ENCODE data around the gene TMEM175. TPM values are rescaled to one million over a fixed set of nuclear protein-coding genes. Genes with fewer than 3 reads are reported as not detected.
"Not testable (repeated sequence)": the region's sequence is repeated elsewhere in the genome, so short reads cannot be mapped to it uniquely, and the experiment has no call there.

TMEM175 gene
- total RNA-seq, 1 donor, result 13.8 TPM

DNA sequence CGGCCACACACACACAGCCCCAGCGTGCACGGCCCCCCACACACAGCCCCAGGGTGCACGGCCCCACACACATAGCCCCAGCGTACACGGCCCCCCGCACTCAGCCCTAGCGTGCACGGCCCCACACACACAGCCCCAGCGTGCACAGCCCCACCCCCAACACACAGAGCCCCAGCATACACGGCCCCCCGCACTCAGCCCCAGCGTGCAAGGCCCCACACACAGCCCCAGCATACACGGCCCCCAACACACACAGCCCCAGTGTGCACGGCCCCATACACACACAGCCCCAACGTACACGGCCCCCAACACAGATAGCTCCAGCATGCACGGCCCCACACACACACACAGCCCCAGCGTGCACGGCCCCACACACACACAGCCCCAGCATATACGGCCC is 17.7 kb upstream of the TMEM175 start:
- H3K4me3 ChIP-seq (ENCODE audit: low read depth, low read length), result no peak overlapping the region
- DNase-seq (ENCODE audit: low read depth), result no peak
- TF ChIP-seq, protein P1, sequence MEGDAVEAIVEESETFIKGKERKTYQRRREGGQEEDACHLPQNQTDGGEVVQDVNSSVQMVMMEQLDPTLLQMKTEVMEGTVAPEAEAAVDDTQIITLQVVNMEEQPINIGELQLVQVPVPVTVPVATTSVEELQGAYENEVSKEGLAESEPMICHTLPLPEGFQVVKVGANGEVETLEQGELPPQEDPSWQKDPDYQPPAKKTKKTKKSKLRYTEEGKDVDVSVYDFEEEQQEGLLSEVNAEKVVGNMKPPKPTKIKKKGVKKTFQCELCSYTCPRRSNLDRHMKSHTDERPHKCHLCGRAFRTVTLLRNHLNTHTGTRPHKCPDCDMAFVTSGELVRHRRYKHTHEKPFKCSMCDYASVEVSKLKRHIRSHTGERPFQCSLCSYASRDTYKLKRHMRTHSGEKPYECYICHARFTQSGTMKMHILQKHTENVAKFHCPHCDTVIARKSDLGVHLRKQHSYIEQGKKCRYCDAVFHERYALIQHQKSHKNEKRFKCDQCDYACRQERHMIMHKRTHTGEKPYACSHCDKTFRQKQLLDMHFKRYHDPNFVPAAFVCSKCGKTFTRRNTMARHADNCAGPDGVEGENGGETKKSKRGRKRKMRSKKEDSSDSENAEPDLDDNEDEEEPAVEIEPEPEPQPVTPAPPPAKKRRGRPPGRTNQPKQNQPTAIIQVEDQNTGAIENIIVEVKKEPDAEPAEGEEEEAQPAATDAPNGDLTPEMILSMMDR (IDR thresholded peaks at IDR 0.05; ENCODE audit: insufficient read depth, low read length), result no peak

DNA sequence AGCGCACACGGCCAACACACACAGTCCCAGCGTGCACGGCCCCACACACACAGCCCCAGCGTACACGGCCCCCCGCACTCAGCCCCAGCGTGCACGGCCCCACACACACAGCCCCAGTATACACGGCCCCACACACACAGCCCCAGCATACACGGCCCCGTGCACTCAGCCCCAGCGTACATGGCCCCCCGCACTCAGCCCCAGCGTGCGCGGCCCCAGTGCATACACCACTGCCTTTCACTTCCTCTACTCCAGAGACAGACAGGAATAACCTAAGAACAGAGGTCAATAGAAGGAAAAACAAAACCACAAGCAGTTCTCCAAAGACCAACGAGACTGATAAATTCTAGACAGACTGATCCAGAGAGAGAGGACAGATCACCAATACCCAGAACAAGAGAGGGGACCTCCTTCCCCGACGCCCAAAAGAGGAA is 17.2 kb upstream of the TMEM175 start:
- DNase-seq (ENCODE audit: low read depth), result no peak
- no peak overlapping the region for H3K4me3 ChIP-seq (ENCODE audit: low read depth, low read length)
- TF ChIP-seq, protein P1 (IDR thresholded peaks at IDR 0.05; ENCODE audit: insufficient read depth, low read length), result no peak

DNA sequence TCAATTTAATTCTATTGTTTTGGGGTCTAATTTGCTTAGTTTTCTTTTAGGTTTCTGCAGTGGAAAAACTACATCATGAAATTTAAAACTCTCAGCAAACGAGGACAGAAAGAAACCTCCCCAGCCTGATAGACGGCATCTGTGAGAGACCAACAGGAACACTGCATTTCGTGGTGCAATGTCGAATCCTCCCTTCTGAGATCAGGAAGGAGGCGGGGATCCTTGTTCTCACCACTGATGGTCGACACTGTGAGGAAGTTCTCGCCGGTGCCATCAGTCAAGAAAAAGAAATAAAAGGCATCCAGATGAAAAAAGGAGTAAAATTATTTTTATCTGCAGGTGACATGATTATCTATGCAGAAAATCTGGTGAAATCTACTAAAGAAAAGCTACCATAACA is 16.7 kb upstream of the TMEM175 start:
- H3K4me3 ChIP-seq (ENCODE audit: low read depth, low read length), result no peak overlapping the region
- TF ChIP-seq, protein P1 (IDR thresholded peaks at IDR 0.05; ENCODE audit: insufficient read depth, low read length), result no peak
- peak; percentile 2 for DNase-seq (ENCODE audit: low read depth)

DNA sequence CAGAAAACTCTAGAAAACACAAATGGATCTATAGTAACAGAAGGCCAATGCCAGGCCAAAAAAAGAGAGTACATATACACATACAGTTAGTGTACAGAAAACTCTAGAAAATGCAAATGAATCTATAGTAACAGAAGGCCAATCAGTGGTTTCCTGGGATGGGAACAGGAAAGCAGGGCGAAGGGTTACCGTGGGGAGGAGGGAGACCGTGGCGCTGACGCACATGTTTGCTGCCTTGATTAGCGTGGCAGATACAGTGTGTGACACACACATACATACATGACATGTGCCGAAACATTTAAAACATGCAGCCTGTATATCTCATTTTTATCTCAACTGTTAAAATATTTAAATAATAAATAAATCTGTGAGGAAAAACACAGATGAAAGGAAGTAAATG is 14.8 kb upstream of the TMEM175 start:
- H3K4me3 ChIP-seq (ENCODE audit: low read depth, low read length), result no peak overlapping the region
- no peak for DNase-seq (ENCODE audit: low read depth)
- TF ChIP-seq, protein P1 (IDR thresholded peaks at IDR 0.05; ENCODE audit: insufficient read depth, low read length), result no peak

DNA sequence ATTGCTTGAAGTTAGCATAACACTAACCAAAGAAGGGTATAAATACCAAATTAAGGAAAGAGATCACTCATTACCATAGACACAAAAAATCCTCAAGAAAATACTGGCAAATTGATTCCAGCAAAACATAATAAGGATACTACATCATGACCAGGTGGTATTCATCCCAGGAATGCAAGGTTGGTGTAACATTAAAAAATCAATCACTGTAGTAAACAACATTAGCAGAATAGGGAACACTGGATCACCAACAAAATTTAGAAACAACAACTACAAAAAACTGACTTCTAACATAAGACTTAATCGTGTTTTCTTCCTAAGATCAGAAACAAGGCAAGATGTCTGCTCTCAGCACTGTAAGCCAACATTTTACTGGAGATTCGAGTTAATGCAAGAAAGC is 14.3 kb upstream of the TMEM175 start:
- no peak overlapping the region for H3K4me3 ChIP-seq (ENCODE audit: low read depth, low read length)
- DNase-seq (ENCODE audit: low read depth), result no peak
- TF ChIP-seq, protein P1 (IDR thresholded peaks at IDR 0.05; ENCODE audit: insufficient read depth, low read length), result no peak

DNA sequence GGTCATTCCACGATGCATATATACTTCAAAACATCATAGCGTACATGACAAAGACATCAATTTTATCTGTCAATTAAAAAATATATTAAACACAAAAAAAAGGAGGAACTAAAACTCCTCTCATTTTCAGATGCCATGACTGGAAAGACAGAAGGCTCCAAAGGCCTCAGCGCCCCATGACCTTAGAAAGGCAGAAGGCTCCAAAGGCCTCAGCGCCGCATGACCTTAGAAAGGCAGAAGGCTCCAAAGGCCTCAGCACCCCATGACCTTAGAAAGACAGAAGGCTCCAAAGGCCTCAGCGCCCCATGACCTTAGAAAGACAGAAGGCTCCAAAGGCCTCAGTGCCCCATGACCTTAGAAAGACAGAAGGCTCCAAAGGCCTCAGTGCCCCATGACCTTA is 13.7 kb upstream of the TMEM175 start:
- H3K4me3 ChIP-seq (ENCODE audit: low read depth, low read length); DNase-seq (ENCODE audit: low read depth): not testable (repeated sequence)

DNA sequence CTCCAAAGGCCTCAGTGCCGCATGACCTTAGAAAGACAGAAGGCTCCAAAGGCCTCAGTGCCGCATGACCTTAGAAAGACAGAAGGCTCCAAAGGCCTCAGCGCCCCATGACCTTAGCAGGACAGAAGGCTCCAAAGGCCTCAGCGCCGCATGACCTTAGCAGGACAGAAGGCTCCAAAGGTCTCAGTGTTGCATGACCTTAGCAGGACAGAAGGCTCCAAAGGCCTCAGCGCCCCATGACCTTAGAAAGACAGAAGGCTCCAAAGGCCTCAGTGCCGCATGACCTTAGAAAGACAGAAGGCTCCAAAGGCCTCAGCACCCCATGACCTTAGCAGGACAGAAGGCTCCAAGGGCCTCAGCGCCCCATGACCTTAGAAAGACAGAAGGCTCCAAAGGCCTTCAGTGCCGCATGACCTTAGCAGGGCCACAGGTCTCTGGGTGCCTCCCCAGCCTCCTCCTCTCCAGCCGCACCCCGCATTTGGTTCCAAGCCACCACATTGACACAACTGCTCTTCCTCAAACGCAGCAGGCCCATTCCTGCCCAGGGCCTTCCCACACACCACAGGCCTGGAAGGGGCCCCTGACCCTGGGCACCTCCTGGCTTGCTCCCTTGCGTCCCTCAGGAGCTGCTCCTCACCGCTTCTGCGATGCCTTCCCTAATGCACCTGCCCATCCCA is 13.1 kb upstream of the TMEM175 start:
- H3K4me3 ChIP-seq (ENCODE audit: low read depth, low read length); DNase-seq (ENCODE audit: low read depth): not testable (repeated sequence)

DNA sequence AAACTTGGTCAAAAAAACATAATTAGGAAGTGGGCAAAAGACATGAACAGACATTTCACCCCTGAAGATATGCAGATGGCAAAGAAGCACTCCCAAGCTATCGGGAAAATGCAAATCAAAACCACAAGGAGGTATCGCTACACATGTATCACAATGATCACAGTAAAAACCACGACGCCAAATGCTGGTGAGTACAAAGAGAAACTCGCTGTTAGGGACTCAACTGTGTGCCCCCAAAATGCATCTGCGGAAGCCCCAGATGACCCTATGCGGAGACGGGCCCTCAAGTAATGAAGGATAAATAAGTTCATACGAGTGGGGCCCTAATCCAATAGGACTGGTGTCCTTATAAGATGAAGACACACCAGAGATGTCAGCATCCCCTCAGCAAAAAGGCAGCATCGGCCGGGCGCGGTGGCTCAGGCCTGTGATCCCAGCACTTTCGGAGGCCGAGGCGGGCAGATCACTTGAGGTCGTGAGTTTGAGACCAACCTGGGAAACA is 10.4 kb upstream of the TMEM175 start:
- DNase-seq (ENCODE audit: low read depth), result no peak
- TF ChIP-seq, protein P1 (IDR thresholded peaks at IDR 0.05; ENCODE audit: insufficient read depth, low read length), result no peak
- H3K4me3 ChIP-seq (ENCODE audit: low read depth, low read length), result no peak overlapping the region

Data from fibroblast of the aortic adventitia (primary cell).